Activated naive CD4-positive, alpha-beta T cell treated with anti-CD3 and anti-CD28 coated beads, Interleukin-2, amount 50 U/mL, for 72 hours (primary cell): Measurements from ENCODE around the gene SLC6A12. TPM values are rescaled to one million over a fixed set of nuclear protein-coding genes. Genes with fewer than 3 reads are reported as not detected.
"Not testable (repeated sequence)": the region's sequence is repeated elsewhere in the genome, so short reads cannot be mapped to it uniquely, and the experiment has no call there.

ENCODE experiments used
- ATAC-seq, 2 donors: fragments of 150-1000 bp; cut with Tn5 transposase; 2 replicates each; pipeline ENCODE4 v1.10.0; 2021; ENCODE audit warnings: mild to moderate bottlenecking in 2 of 2, moderate library complexity in 2 of 2
- DNase-seq, 2 donors: peaks; one replicate each; pipeline ENCODE4 v3.0.0; 2021 to 2022; ENCODE audit warnings: low spot score in 2 of 2
- H3K27ac Mint-ChIP-seq, 2 donors: one replicate each; pipeline ENCODE4 v1.8.0; 2022; ENCODE audit warnings: mild to moderate bottlenecking in 2 of 2, mixed read lengths in 2 of 2
- H3K36me3 Mint-ChIP-seq, 2 donors: one replicate each; pipeline ENCODE4 v1.8.0; 2022; ENCODE audit warnings: mixed read lengths in 2 of 2
- H3K9me3 Mint-ChIP-seq, 2 donors: one replicate each; pipeline ENCODE4 v1.8.0; 2022; ENCODE audit warnings: mixed read lengths in 2 of 2
- total RNA-seq, 2 donors: library from RNA; stranded (reverse); gene quantifications; one replicate each; pipeline ENCODE4 v1.2.3, GENCODE V29; 2022

The SLC6A12 gene
- total RNA-seq, 2 donors from 2014 or later = not detected

- ATAC-seq (no peak), DNase-seq (no peak)
- Mint-ChIP-seq H3K9me3 (no peaks in the 10 kb centered on the region), H3K27ac (no peak overlapping the region), H3K36me3 (no peaks in the 10 kb centered on the region)
These were observed 18.0 kb downstream of the SLC6A12 start for GRCh38 chr12:195951-196350.

GRCh38 chr12:195156-195555 is 18.8 kb downstream of the SLC6A12 start:
- Mint-ChIP-seq H3K27ac (no peak overlapping the region), H3K9me3 (no peaks in the 10 kb centered on the region), H3K36me3 (no peaks in the 10 kb centered on the region)
- DNase-seq (no peak), ATAC-seq (no peak)

- Mint-ChIP-seq H3K27ac (no peak overlapping the region), H3K36me3 (no peaks in the 10 kb centered on the region), H3K9me3 (no peaks in the 10 kb centered on the region)
- no peak for ATAC-seq
- DNase-seq = no peak
These were observed 19.7 kb downstream of the SLC6A12 start for GRCh38 chr12:194276-194675.

- no peak for ATAC-seq
- no peak for DNase-seq
- H3K36me3 Mint-ChIP-seq = no peaks in the 10 kb centered on the region
- H3K27ac Mint-ChIP-seq = no peak overlapping the region
- H3K9me3 Mint-ChIP-seq = no peaks in the 10 kb centered on the region
These were observed 20.7 kb downstream of the SLC6A12 start for GRCh38 chr12:193261-193660.

- H3K27ac Mint-ChIP-seq = no peak overlapping the region
- H3K36me3 Mint-ChIP-seq = no peaks in the 10 kb centered on the region
- ATAC-seq (no peak), DNase-seq (no peak)
- H3K9me3 Mint-ChIP-seq = no peaks in the 10 kb centered on the region
These were observed 22.4 kb downstream of the SLC6A12 start for GRCh38 chr12:191541-191940.

GRCh38 chr12:190881-191280 is 23.1 kb downstream of the SLC6A12 start:
- no peak for ATAC-seq
- Mint-ChIP-seq H3K9me3 (no peaks in the 10 kb centered on the region), H3K36me3 (no peaks in the 10 kb centered on the region), H3K27ac (no peak overlapping the region)
- no peak for DNase-seq

- no peak for ATAC-seq
- no peak for DNase-seq
- Mint-ChIP-seq H3K36me3 (no peaks in the 10 kb centered on the region), H3K27ac (peak overlapping the region in 1 of 2 donors; percentile 35), H3K9me3 (no peaks in the 10 kb centered on the region)
These were observed 24.4 kb downstream of the SLC6A12 start for GRCh38 chr12:189622-189962.

GRCh38 chr12:188910-189621 is 24.9 kb downstream of the SLC6A12 start:
- Mint-ChIP-seq H3K27ac (peak overlapping the region in 1 of 2 donors; percentile 35), H3K9me3 (no peaks in the 10 kb centered on the region), H3K36me3 (no peaks in the 10 kb centered on the region)
- DNase-seq (peak; percentile 63 to 70), ATAC-seq (peak; percentile 86 to 91)

GRCh38 chr12:187986-188909 is 25.7 kb downstream of the SLC6A12 start:
- H3K9me3 Mint-ChIP-seq, H3K36me3 Mint-ChIP-seq, DNase-seq: not testable (repeated sequence)
- peak; percentile 35 to 46 for ATAC-seq
- peak overlapping the region in 1 of 2 donors; percentile 35 for H3K27ac Mint-ChIP-seq

GRCh38 chr12:186006-186625 is 27.8 kb downstream of the SLC6A12 start:
- DNase-seq (no peak), ATAC-seq (no peak)
- H3K27ac Mint-ChIP-seq = no peak overlapping the region
- H3K9me3 Mint-ChIP-seq = no peaks in the 10 kb centered on the region
- H3K36me3 Mint-ChIP-seq = no peaks in the 10 kb centered on the region

- DNase-seq (no peak), ATAC-seq (no peak)
- no peaks in the 10 kb centered on the region for H3K36me3 Mint-ChIP-seq
- H3K27ac Mint-ChIP-seq = no peak overlapping the region
- no peaks in the 10 kb centered on the region for H3K9me3 Mint-ChIP-seq
These were observed 28.4 kb downstream of the SLC6A12 start for GRCh38 chr12:185576-185955.

- no peak for DNase-seq
- Mint-ChIP-seq H3K27ac (no peak overlapping the region), H3K9me3 (no peaks in the 10 kb centered on the region), H3K36me3 (no peaks in the 10 kb centered on the region)
- ATAC-seq = no peak
These were observed 29.0 kb downstream of the SLC6A12 start for GRCh38 chr12:184811-185575.

- H3K36me3 Mint-ChIP-seq = no peaks in the 10 kb centered on the region
- H3K27ac Mint-ChIP-seq = no peak overlapping the region
- peak in 1 of 2 donors; percentile 44 for ATAC-seq
- DNase-seq = no peak
- H3K9me3 Mint-ChIP-seq = no peaks in the 10 kb centered on the region
These were observed 31.5 kb downstream of the SLC6A12 start for GRCh38 chr12:182381-182892.

- no peak for ATAC-seq
- DNase-seq = no peak
- no peaks in the 10 kb centered on the region for H3K9me3 Mint-ChIP-seq
- no peak overlapping the region for H3K27ac Mint-ChIP-seq
- H3K36me3 Mint-ChIP-seq = no peaks in the 10 kb centered on the region
These were observed 32.0 kb downstream of the SLC6A12 start for GRCh38 chr12:181921-182320.

- ATAC-seq (peak in 1 of 2 donors; percentile 72), DNase-seq (no peak)
- Mint-ChIP-seq H3K27ac (peak overlapping the region in 1 of 2 donors; percentile 6), H3K36me3 (no peaks in the 10 kb centered on the region), H3K9me3 (no peaks in the 10 kb centered on the region)
These were observed 33.5 kb downstream of the SLC6A12 start for GRCh38 chr12:180445-180844.

GRCh38 chr12:179885-180284 is 34.1 kb downstream of the SLC6A12 start:
- Mint-ChIP-seq H3K36me3 (no peaks in the 10 kb centered on the region), H3K27ac (peak overlapping the region in 1 of 2 donors; percentile 6), H3K9me3 (no peaks in the 10 kb centered on the region)
- no peak for DNase-seq
- ATAC-seq = no peak
